ENCODE measurements around the gene GNAS. TPM values are rescaled to one million over a fixed set of nuclear protein-coding genes. Genes with fewer than 3 reads are reported as not detected.

The GNAS gene
- total and polyA plus RNA-seq, 9 of the 15 experiments (the other 6 are each of a cell fraction or from before 2014, with no cell fraction given): 128 to 648 (median 266) TPM

- TF ChIP-seq, protein P1, sequence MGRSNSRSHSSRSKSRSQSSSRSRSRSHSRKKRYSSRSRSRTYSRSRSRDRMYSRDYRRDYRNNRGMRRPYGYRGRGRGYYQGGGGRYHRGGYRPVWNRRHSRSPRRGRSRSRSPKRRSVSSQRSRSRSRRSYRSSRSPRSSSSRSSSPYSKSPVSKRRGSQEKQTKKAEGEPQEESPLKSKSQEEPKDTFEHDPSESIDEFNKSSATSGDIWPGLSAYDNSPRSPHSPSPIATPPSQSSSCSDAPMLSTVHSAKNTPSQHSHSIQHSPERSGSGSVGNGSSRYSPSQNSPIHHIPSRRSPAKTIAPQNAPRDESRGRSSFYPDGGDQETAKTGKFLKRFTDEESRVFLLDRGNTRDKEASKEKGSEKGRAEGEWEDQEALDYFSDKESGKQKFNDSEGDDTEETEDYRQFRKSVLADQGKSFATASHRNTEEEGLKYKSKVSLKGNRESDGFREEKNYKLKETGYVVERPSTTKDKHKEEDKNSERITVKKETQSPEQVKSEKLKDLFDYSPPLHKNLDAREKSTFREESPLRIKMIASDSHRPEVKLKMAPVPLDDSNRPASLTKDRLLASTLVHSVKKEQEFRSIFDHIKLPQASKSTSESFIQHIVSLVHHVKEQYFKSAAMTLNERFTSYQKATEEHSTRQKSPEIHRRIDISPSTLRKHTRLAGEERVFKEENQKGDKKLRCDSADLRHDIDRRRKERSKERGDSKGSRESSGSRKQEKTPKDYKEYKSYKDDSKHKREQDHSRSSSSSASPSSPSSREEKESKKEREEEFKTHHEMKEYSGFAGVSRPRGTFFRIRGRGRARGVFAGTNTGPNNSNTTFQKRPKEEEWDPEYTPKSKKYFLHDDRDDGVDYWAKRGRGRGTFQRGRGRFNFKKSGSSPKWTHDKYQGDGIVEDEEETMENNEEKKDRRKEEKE (IDR thresholded peaks at IDR 0.05; ENCODE audit: borderline replicate concordance in 1 of 2, control insufficient read depth in 1 of 2, low read depth in 2 of 2, low read length in 1 of 2): no peak
- TF ChIP-seq NCOA2 (IDR thresholded peaks at IDR 0.05; ENCODE audit: partially characterized antibody in 2 of 2): no peak
- TF ChIP-seq ZBTB43 (CRISPR knock-in tag; IDR thresholded peaks at IDR 0.05): no peak
Observed at GRCh38 chr20:58841539-58842264, 10.8 kb upstream of the GNAS start (continued).

DNA sequence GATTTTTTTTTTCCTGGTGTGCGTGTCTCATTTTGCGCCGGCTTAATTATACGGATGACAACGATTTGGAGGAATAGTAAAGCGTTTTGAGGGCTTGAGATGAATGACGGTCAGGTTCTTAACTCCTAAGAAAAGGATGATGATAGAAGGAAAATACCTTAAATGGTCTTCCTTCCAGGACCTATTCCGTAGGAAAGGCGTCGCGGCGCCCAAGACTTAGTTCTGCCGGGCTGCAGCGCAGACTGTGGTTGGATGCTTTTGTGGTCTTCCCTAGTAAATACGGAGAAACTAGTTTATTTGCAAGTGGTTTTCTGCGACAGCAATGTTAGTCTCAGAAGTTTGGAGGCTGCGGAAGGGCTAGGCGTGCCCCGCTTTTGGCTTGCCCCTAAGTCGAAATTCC is 10.2 kb upstream of the GNAS start:
- H3K9me3 ChIP-seq (replicated peaks; ENCODE audit: control insufficient read depth, insufficient read depth, low read depth, low read length): no peaks in the 10 kb centered on the region
- no TSS peak for BruUV-seq (replicated peaks)
- H3K27ac ChIP-seq (ENCODE audit: extremely low read depth, low read depth, low read length): no peak overlapping the region
- no peak overlapping the region for H3K4me2 ChIP-seq (ENCODE audit: insufficient read depth, low read length)
- H2AFZ ChIP-seq (ENCODE audit: low read depth, low read length): no peak overlapping the region
- no peak for ATAC-seq
- no peaks in the 10 kb centered on the region for H3K9me1 ChIP-seq (ENCODE audit: control insufficient read depth, insufficient read depth, low read length)
- POLR2A ChIA-PET: no interaction called here
- peaks cover 0 to 12% of the 10 kb centered on the region in 2 experiments; a peak in 1 of 5 replicates for H3K4me1 ChIP-seq (replicated peaks in 1 of 2; ENCODE audit: control insufficient read depth in 2 of 2, insufficient read depth in 2 of 2, low read length in 2 of 2)
- H3K36me3 ChIP-seq (ENCODE audit: control insufficient read depth, insufficient read depth, low read length): no peaks in the 10 kb centered on the region
- intact Hi-C loops (cut with micrococcal nuclease): loop anchor here (1.0 kb wide), 1 partner anchor 24 kb away; no protein-coding TSS in a partner anchor
- no peak overlapping the region for H3K4me3 ChIP-seq
- FAIRE-seq: no peak
- 0 out of 2 replicates have a peak, but pooled peaks cover 4% of the 10 kb centered on the region for H4K20me1 ChIP-seq (replicated peaks; ENCODE audit: control insufficient read depth, insufficient read depth, low read length)
- in situ Hi-C loops (cut with MboI): loop anchor here (10.0 kb wide), 1 partner anchor 187 kb away; the partner anchor contains the start of gene STX16
- DNase-seq (ENCODE audit: extremely low read depth in 1 of 4, low spot score in 3 of 4): no peak
- no peak overlapping the region for H3K9ac ChIP-seq (ENCODE audit: insufficient read depth in 1 of 2, low read depth in 2 of 2, low read length in 2 of 2)
- CTCF ChIA-PET (ENCODE audit: low intra/inter-chr PET ratio): no interaction called here
- no peaks in the 10 kb centered on the region for H3K79me2 ChIP-seq (ENCODE audit: control insufficient read depth, insufficient read depth, low read length)
- 30% methylated on average over 20 of the region's 20 CpGs for WGBS (ENCODE audit: insufficient coverage, low coverage, missing lambda C conversion rate)
- peaks cover 5 to 37% of the 10 kb centered on the region in 2 experiments; a peak in 3 of 5 replicates for H3K27me3 ChIP-seq (ENCODE audit: control insufficient read depth in 2 of 2, insufficient read depth in 2 of 2, low read length in 2 of 2)
- TF ChIP-seq CBFB (CRISPR knock-in tag; IDR thresholded peaks at IDR 0.05) (no peak), HNRNPL (IDR thresholded peaks at IDR 0.05; ENCODE audit: low read depth, low read length) (no peak)
